HepG2 (cell line): ENCODE results near the gene MTHFS. TPM values are rescaled to one million over a fixed set of nuclear protein-coding genes. Genes with fewer than 3 reads are reported as not detected.

ENCODE experiments used
- ARNTL ChIP-seq: sonication (generic); formaldehyde crosslinking; IDR thresholded peaks from 2 replicates; pipeline ENCODE4 v1.4.0; 2020; ENCODE audit warnings: mild to moderate bottlenecking, missing genetic modification reagents
- ATF7-NPFF ChIP-seq: sonication (generic); formaldehyde crosslinking; IDR thresholded peaks from 2 replicates; pipeline ENCODE4 v1.8.1; 2023; ENCODE audit warnings: mild to moderate bottlenecking, low read depth, missing genetic modification reagents, moderate library complexity
- CBX2 ChIP-seq, 2 experiments: fragments of 200-600 bp in 1 of 2; sonication (generic); formaldehyde crosslinking in 1 of 2; IDR thresholded peaks; 2 replicates each; pipeline versions ENCODE4 v1.7.0 to v1.8.1; 2018 to 2022; ENCODE audit warnings: low read depth in 2 of 2, low read length in 1 of 2, mild to moderate bottlenecking in 1 of 2, missing genetic modification reagents in 1 of 2
- KMT2A ChIP-seq: sonication (generic); formaldehyde crosslinking; IDR thresholded peaks from 2 replicates; pipeline ENCODE4 v1.4.0; 2020; ENCODE audit warnings: missing genetic modification reagents
- NR1H2 ChIP-seq: sonication (generic); formaldehyde crosslinking; IDR thresholded peaks from 2 replicates; pipeline ENCODE4 v1.8.1; 2022; ENCODE audit warnings: low read depth, missing genetic modification reagents, borderline replicate concordance
- PLRG1 ChIP-seq: fragments of 450-650 bp; conservative IDR thresholded peaks from 2 replicates; pipeline ENCODE4 v1.6.1; 2016
- RELA ChIP-seq: sonication (generic); formaldehyde crosslinking; IDR thresholded peaks from 2 replicates; pipeline ENCODE4 v1.4.0; 2020; ENCODE audit warnings: missing genetic modification reagents
- RXRB ChIP-seq: IDR thresholded peaks from 2 replicates; pipeline ENCODE4 v1.6.1; 2016; ENCODE audit warnings: borderline replicate concordance, missing genetic modification reagents, missing compliant biosample characterization
- TCF7L2 ChIP-seq: IDR thresholded peaks from 2 replicates; pipeline ENCODE4 v1.6.1; 2011; ENCODE audit warnings: mild to moderate bottlenecking, low read depth, low read length, moderate library complexity
- ZFYVE20 ChIP-seq: sonication (generic); formaldehyde crosslinking; IDR thresholded peaks from 2 replicates; pipeline ENCODE4 v1.8.0; 2023; ENCODE audit warnings: low read depth, mild to moderate bottlenecking, moderate library complexity, missing genetic modification reagents, borderline replicate concordance
- ZNF317 ChIP-seq: sonication (generic); formaldehyde crosslinking; IDR thresholded peaks from 2 replicates; pipeline ENCODE4 v1.5.0; 2020; ENCODE audit warnings: mild to moderate bottlenecking, missing genetic modification reagents
- polyA plus RNA-seq, 8 experiments: library from polyadenylated mRNA; depleted of rRNA in 3 of 8; stranded (reverse) in 7 of 8; unstranded in 1 of 8; fragments of >200 nt; fragmentation: Illumina TruSeq in 4 of 8; extraction: Trizol in 4 of 8; gene quantifications; 2 replicates each; pipeline versions ENCODE4 v1.2.1 to v1.2.3, GENCODE V29; 2011 to 2016; ENCODE audit warnings: low read depth in 4 of 8, missing spikeins in 1 of 8, mixed read lengths in 1 of 8; ENCODE audit not compliant: insufficient read depth in 1 of 8
- total RNA-seq, 5 experiments: library from RNA; depleted of rRNA; stranded (reverse); fragments of >200 nt; fragmentation: Illumina TruSeq; extraction: Trizol; gene quantifications; 2 replicates each; pipeline ENCODE4 v1.2.3, GENCODE V29; 2016; ENCODE audit warnings: low read depth in 1 of 5
- TF ChIP-seq, protein P1 (sequence below), 2 experiments: fragments of 450-650 bp in 1 of 2; sonication (generic) in 1 of 2; formaldehyde crosslinking in 1 of 2; IDR thresholded peaks; 2 replicates each; pipeline versions ENCODE4 v1.6.1 to v1.8.0; 2016 to 2022; ENCODE audit warnings: antibody characterized with exemption in 1 of 2, mild to moderate bottlenecking in 1 of 2, missing genetic modification reagents in 1 of 2
- TF ChIP-seq, protein P2 (sequence below): sonication (generic); formaldehyde crosslinking; IDR thresholded peaks from 2 replicates; pipeline ENCODE4 v1.5.0; 2020; ENCODE audit warnings: mild to moderate bottlenecking, missing genetic modification reagents, moderate library complexity
- TF ChIP-seq, protein P3 (sequence below): sonication (generic); formaldehyde crosslinking; IDR thresholded peaks from 2 replicates; pipeline ENCODE4 v1.5.1; 2020; ENCODE audit warnings: mild to moderate bottlenecking, missing genetic modification reagents

The MTHFS gene
- total and polyA plus RNA-seq, 2 of the 13 experiments (the other 11 are each of a cell fraction or from before 2014, with no cell fraction given), result 37.0 to 49.7 TPM

DNA sequence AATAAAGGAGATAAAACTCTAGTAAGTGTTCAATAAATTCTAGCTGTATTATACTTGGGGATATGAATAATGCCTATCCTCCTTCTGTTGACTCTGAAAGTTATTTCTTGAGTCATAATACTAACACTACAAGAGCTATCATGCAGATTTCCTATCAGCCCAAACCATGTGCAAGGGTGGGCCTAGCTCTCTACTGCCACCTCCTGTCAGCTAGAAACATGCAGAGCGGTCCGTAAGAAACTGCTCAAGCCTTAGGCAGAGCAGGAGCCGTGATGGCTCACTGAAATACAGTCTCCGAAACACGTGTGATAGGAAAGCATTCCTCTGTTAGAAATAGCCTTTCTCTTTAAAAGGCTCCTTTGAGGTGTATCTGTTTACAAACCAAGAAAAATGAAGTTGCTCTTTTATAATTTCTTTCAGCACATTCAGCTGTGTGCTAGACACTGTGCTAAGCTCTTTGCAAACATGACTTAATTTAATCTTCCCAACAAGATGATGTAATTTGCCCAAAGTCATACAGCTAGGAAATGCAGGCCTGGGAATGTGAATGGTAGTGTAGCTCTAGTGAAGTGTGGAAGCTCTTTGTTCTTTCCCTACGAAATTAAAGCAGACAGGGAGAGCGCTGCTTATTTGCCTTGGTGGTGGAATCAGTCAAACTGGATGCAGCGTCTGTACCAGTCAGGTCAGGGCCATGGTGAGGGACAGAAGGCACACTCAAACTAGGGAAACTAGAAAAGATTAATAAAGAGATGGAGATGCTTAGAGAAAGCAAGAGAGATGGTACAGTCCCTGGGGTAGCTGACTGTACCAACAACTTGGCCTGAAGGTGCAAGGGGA lies 43.1 kb downstream of the MTHFS start (continued):
- no peak for TF ChIP-seq CBX2 (IDR thresholded peaks at IDR 0.05; ENCODE audit: low read depth, low read length)
- TF ChIP-seq CBX2 (CRISPR knock-in tag; IDR thresholded peaks at IDR 0.05; ENCODE audit: low read depth), result no peak
- TF ChIP-seq, protein P1, sequence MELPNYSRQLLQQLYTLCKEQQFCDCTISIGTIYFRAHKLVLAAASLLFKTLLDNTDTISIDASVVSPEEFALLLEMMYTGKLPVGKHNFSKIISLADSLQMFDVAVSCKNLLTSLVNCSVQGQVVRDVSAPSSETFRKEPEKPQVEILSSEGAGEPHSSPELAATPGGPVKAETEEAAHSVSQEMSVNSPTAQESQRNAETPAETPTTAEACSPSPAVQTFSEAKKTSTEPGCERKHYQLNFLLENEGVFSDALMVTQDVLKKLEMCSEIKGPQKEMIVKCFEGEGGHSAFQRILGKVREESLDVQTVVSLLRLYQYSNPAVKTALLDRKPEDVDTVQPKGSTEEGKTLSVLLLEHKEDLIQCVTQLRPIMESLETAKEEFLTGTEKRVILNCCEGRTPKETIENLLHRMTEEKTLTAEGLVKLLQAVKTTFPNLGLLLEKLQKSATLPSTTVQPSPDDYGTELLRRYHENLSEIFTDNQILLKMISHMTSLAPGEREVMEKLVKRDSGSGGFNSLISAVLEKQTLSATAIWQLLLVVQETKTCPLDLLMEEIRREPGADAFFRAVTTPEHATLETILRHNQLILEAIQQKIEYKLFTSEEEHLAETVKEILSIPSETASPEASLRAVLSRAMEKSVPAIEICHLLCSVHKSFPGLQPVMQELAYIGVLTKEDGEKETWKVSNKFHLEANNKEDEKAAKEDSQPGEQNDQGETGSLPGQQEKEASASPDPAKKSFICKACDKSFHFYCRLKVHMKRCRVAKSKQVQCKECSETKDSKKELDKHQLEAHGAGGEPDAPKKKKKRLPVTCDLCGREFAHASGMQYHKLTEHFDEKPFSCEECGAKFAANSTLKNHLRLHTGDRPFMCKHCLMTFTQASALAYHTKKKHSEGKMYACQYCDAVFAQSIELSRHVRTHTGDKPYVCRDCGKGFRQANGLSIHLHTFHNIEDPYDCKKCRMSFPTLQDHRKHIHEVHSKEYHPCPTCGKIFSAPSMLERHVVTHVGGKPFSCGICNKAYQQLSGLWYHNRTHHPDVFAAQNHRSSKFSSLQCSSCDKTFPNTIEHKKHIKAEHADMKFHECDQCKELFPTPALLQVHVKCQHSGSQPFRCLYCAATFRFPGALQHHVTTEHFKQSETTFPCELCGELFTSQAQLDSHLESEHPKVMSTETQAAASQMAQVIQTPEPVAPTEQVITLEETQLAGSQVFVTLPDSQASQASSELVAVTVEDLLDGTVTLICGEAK (IDR thresholded peaks at IDR 0.05), result no peak
- TF ChIP-seq, protein P1 (CRISPR knock-in tag; IDR thresholded peaks at IDR 0.05), result no peak
- no peak for TF ChIP-seq ATF7-NPFF (CRISPR knock-in tag)
- TF ChIP-seq ZNF317 (CRISPR knock-in tag), result no peak
- TF ChIP-seq ZFYVE20, result no peak
- TF ChIP-seq ARNTL (CRISPR knock-in tag), result no peak
- TF ChIP-seq KMT2A (CRISPR knock-in tag), result 0 out of 2 replicates have a peak, but pooled peaks have one; percentile 23
- TF ChIP-seq PLRG1, result no peak
- TF ChIP-seq RXRB (CRISPR knock-in tag), result no peak
- TF ChIP-seq TCF7L2, result no peak
- no peak for TF ChIP-seq NR1H2 (CRISPR knock-in tag)
- TF ChIP-seq, protein P2, sequence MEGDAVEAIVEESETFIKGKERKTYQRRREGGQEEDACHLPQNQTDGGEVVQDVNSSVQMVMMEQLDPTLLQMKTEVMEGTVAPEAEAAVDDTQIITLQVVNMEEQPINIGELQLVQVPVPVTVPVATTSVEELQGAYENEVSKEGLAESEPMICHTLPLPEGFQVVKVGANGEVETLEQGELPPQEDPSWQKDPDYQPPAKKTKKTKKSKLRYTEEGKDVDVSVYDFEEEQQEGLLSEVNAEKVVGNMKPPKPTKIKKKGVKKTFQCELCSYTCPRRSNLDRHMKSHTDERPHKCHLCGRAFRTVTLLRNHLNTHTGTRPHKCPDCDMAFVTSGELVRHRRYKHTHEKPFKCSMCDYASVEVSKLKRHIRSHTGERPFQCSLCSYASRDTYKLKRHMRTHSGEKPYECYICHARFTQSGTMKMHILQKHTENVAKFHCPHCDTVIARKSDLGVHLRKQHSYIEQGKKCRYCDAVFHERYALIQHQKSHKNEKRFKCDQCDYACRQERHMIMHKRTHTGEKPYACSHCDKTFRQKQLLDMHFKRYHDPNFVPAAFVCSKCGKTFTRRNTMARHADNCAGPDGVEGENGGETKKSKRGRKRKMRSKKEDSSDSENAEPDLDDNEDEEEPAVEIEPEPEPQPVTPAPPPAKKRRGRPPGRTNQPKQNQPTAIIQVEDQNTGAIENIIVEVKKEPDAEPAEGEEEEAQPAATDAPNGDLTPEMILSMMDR (CRISPR knock-in tag), result peak; percentile 88
- TF ChIP-seq, protein P3, sequence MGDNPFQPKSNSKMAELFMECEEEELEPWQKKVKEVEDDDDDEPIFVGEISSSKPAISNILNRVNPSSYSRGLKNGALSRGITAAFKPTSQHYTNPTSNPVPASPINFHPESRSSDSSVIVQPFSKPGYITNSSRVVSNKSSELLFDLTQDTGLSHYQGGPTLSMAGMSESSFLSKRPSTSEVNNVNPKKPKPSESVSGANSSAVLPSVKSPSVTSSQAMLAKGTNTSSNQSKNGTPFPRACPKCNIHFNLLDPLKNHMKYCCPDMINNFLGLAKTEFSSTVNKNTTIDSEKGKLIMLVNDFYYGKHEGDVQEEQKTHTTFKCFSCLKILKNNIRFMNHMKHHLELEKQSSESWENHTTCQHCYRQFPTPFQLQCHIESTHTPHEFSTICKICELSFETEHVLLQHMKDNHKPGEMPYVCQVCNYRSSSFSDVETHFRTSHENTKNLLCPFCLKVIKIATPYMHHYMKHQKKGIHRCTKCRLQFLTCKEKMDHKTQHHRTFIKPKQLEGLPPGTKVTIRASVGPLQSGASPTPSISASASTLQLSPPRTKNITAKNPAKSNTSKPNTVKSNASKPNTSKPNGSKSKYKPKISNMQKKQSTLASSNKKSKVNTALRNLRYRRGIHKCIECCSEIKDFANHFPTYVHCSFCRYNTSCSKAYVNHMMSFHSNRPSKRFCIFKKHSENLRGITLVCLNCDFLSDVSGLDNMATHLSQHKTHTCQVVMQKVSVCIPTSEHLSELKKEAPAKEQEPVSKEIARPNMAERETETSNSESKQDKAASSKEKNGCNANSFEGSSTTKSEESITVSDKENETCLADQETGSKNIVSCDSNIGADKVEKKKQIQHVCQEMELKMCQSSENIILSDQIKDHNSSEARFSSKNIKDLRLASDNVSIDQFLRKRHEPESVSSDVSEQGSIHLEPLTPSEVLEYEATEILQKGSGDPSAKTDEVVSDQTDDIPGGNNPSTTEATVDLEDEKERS, result no peak
- TF ChIP-seq RELA (CRISPR knock-in tag), result no peak
